ENCODE measurements around the gene ARHGAP6.

DNA sequence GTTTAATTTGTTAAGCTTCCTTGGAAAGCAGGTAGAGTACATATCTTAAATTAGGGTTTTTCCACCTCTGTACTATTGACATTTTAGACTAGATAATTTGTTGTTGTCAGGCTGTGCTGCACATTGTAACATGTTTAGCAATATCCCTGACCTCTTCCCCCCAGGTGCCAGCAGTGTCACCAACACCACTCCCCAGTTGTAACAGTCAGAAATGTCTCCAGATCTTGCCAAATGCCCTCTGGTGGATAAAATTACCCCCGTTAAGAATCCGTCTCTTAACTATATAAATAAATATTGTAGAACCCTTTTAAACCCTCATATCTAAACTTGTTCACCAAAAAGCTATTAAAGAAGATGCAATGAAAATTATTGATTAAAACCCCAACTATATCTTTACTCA lies 161.5 kb downstream of the ARHGAP6 start:
- TF ChIP-seq BACH2 (CRISPR knock-in tag; IDR thresholded peaks at IDR 0.05; ENCODE audit: borderline replicate concordance) (no peak), SNAI2 (CRISPR knock-in tag; IDR thresholded peaks at IDR 0.05) (no peak), CSDC2 (CRISPR knock-in tag; IDR thresholded peaks at IDR 0.05) (no peak), ARNTL (CRISPR knock-in tag; IDR thresholded peaks at IDR 0.05; ENCODE audit: borderline replicate concordance, low read depth) (no peak), ZNF8 (CRISPR knock-in tag; IDR thresholded peaks at IDR 0.05) (no peak), ESRRG (CRISPR knock-in tag; IDR thresholded peaks at IDR 0.05) (no peak), ZC3H10 (CRISPR knock-in tag; IDR thresholded peaks at IDR 0.05) (no peak), CSRNP3 (CRISPR knock-in tag; IDR thresholded peaks at IDR 0.05) (no peak), ISL1 (CRISPR knock-in tag; IDR thresholded peaks at IDR 0.05) (no peak)
- TF ChIP-seq, protein P1, sequence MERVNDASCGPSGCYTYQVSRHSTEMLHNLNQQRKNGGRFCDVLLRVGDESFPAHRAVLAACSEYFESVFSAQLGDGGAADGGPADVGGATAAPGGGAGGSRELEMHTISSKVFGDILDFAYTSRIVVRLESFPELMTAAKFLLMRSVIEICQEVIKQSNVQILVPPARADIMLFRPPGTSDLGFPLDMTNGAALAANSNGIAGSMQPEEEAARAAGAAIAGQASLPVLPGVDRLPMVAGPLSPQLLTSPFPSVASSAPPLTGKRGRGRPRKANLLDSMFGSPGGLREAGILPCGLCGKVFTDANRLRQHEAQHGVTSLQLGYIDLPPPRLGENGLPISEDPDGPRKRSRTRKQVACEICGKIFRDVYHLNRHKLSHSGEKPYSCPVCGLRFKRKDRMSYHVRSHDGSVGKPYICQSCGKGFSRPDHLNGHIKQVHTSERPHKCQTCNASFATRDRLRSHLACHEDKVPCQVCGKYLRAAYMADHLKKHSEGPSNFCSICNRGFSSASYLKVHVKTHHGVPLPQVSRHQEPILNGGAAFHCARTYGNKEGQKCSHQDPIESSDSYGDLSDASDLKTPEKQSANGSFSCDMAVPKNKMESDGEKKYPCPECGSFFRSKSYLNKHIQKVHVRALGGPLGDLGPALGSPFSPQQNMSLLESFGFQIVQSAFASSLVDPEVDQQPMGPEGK (CRISPR knock-in tag; IDR thresholded peaks at IDR 0.05; ENCODE audit: borderline replicate concordance): no peak
